SK-N-MC (cell line): Measurements from ENCODE around the gene TBC1D22A.

Experiments used
- EZH2 ChIP-seq: fragments of 200-600 bp; sonication (generic); IDR thresholded peaks from one replicate; pipeline ENCODE4 v1.6.1; 2017; ENCODE audit warnings: antibody characterized with exemption
- POLR2AphosphoS5 ChIP-seq: IDR thresholded peaks from 2 replicates; pipeline ENCODE4 v1.6.1; 2012; ENCODE audit warnings: mild to moderate bottlenecking, low read depth, low read length, borderline replicate concordance

DNA sequence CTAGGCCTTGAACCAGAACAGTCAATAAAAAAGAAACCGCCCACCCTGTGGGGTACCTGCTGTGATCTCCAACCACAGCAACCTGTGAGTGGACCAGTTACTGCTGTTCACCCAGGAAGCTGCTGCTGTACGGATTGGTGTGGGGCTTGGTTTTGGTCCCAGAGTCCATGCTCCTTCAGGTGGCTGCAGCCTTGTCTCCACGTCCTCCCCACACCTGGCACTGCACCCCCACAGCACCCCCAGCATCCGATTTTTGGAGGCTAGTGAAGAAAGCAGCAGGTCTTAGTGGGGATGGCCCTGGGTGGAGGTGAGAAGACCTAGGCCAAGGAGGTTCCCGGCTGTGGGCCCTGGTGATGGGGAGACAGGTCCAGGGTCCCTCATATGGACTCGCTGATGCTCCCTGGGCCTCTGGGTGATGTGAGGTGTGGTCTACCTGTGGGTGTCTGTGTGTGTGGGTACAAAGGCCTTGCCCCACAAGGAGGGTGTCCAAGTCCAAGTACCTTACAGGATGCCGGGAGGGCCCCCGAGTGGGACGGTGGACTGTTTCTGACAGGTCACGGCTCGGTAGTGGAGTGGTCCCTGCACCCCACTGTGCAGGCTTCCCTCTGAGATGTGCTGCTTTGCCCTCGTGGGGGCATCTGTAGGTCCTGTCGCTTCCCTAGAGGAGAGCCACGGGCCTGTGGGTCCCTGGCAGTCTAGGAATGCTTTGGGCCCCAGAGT, 283.4 kb downstream of the TBC1D22A start:
- no peak for TF ChIP-seq EZH2
- TF ChIP-seq POLR2AphosphoS5, result no peak
